ENCODE data around the gene LHFPL3. TPM values are rescaled to one million over a fixed set of nuclear protein-coding genes. Genes with fewer than 3 reads are reported as not detected.

LHFPL3 gene
- polyA plus RNA-seq, 1 donor from 2014 or later: 5.6 TPM

GRCh38 chr7:104826135-104826534, 497.7 kb downstream of the LHFPL3 start:
- Histone ChIP-seq H3F3A (ENCODE audit: insufficient read depth, low read length, poor library complexity, severe bottlenecking) (no peaks in the 10 kb centered on the region), H3K4me2 (ENCODE audit: low read length) (no peak overlapping the region), H3K27ac (ENCODE audit: low read length) (no peak overlapping the region), H2AFZ (ENCODE audit: low read depth, low read length) (no peak overlapping the region), H4K20me1 (ENCODE audit: insufficient read depth) (no peaks in the 10 kb centered on the region), H3K79me2 (replicated peaks; ENCODE audit: insufficient read depth, low read length) (no peaks in the 10 kb centered on the region), H3K36me3 (ENCODE audit: insufficient read depth, low read length) (no peaks in the 10 kb centered on the region), H3K4me3 (ENCODE audit: low read length) (no peak overlapping the region), H3K9me2 (ENCODE audit: insufficient read depth, low read length) (no peaks in the 10 kb centered on the region), H3K9me3 (ENCODE audit: low read length) (no peaks in the 10 kb centered on the region), H3K9ac (ENCODE audit: low read length) (no peak overlapping the region), H3K27me3 (ENCODE audit: insufficient read depth, low read depth, low read length) (no peaks in the 10 kb centered on the region)
- TF ChIP-seq EZH2 (IDR thresholded peaks at IDR 0.05; ENCODE audit: borderline replicate concordance, insufficient read depth, low read length, poor library complexity, severe bottlenecking) (no peak), SMC3 (conservative IDR thresholded peaks at IDR 0.05; ENCODE audit: poor library complexity) (no peak), CTCF (IDR thresholded peaks at IDR 0.05; ENCODE audit: poor library complexity, severe bottlenecking) (no peak), EP300 (conservative IDR thresholded peaks at IDR 0.05; ENCODE audit: poor library complexity, severe bottlenecking) (no peak), POLR2AphosphoS5 (IDR thresholded peaks at IDR 0.05) (no peak)
- TF ChIP-seq, protein P1, sequence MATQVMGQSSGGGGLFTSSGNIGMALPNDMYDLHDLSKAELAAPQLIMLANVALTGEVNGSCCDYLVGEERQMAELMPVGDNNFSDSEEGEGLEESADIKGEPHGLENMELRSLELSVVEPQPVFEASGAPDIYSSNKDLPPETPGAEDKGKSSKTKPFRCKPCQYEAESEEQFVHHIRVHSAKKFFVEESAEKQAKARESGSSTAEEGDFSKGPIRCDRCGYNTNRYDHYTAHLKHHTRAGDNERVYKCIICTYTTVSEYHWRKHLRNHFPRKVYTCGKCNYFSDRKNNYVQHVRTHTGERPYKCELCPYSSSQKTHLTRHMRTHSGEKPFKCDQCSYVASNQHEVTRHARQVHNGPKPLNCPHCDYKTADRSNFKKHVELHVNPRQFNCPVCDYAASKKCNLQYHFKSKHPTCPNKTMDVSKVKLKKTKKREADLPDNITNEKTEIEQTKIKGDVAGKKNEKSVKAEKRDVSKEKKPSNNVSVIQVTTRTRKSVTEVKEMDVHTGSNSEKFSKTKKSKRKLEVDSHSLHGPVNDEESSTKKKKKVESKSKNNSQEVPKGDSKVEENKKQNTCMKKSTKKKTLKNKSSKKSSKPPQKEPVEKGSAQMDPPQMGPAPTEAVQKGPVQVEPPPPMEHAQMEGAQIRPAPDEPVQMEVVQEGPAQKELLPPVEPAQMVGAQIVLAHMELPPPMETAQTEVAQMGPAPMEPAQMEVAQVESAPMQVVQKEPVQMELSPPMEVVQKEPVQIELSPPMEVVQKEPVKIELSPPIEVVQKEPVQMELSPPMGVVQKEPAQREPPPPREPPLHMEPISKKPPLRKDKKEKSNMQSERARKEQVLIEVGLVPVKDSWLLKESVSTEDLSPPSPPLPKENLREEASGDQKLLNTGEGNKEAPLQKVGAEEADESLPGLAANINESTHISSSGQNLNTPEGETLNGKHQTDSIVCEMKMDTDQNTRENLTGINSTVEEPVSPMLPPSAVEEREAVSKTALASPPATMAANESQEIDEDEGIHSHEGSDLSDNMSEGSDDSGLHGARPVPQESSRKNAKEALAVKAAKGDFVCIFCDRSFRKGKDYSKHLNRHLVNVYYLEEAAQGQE (IDR thresholded peaks at IDR 0.05; ENCODE audit: borderline replicate concordance): no peak

DNA sequence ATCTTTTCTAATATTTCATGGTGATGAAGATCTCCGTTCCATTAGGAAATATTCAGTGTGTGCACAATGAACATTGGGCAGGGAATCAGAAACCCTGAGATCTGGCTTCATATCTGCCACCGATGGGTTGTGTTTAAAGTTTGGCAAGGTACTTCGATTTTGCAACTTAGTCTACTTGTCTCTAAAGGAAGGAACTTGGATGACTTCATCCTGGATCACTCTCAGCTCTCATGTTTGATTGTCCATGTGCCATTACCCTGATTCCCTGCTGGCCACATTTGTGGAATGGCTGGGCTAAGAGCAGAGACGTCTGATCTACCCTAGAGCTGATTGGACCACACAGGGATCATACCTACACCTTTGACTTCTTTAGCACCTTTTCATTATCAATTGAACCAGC, 508.6 kb downstream of the LHFPL3 start:
- no peaks in the 10 kb centered on the region for H4K20me1 ChIP-seq (ENCODE audit: insufficient read depth)
- TF ChIP-seq SMC3 (conservative IDR thresholded peaks at IDR 0.05; ENCODE audit: poor library complexity): no peak
- no peak for TF ChIP-seq EZH2 (IDR thresholded peaks at IDR 0.05; ENCODE audit: borderline replicate concordance, insufficient read depth, low read length, poor library complexity, severe bottlenecking)
- no peak for TF ChIP-seq EP300 (conservative IDR thresholded peaks at IDR 0.05; ENCODE audit: poor library complexity, severe bottlenecking)
- no peak for TF ChIP-seq TAF1 (IDR thresholded peaks at IDR 0.05; ENCODE audit: low read depth)
- TF ChIP-seq MXI1 (conservative IDR thresholded peaks at IDR 0.05; ENCODE audit: poor library complexity, severe bottlenecking): no peak
- TF ChIP-seq CTCF (IDR thresholded peaks at IDR 0.05; ENCODE audit: poor library complexity, severe bottlenecking): no peak
- TF ChIP-seq, protein P1 (IDR thresholded peaks at IDR 0.05; ENCODE audit: borderline replicate concordance): no peak
- no peak for TF ChIP-seq RAD21 (conservative IDR thresholded peaks at IDR 0.05)
- TF ChIP-seq POLR2AphosphoS5 (IDR thresholded peaks at IDR 0.05): no peak
- H3K9me2 ChIP-seq (ENCODE audit: insufficient read depth, low read length): no peaks in the 10 kb centered on the region

More for the DNA sequence above, 508.6 kb downstream of the LHFPL3 start:
- no peaks in the 10 kb centered on the region for H3K27me3 ChIP-seq (ENCODE audit: insufficient read depth, low read depth, low read length)
- H3K36me3 ChIP-seq (ENCODE audit: insufficient read depth, low read length): no peaks in the 10 kb centered on the region
- H3K4me3 ChIP-seq (ENCODE audit: low read length): no peak overlapping the region
- no peaks in the 10 kb centered on the region for H3F3A ChIP-seq (ENCODE audit: insufficient read depth, low read length, poor library complexity, severe bottlenecking)
- H2AFZ ChIP-seq (ENCODE audit: low read depth, low read length): no peak overlapping the region
- H3K9ac ChIP-seq (ENCODE audit: low read length): no peak overlapping the region
- H3K9me3 ChIP-seq (ENCODE audit: low read length): no peaks in the 10 kb centered on the region
- no peak overlapping the region for H3K27ac ChIP-seq (ENCODE audit: low read length)
- H3K4me2 ChIP-seq (ENCODE audit: low read length): no peak overlapping the region
- H3K79me2 ChIP-seq (replicated peaks; ENCODE audit: insufficient read depth, low read length): no peaks in the 10 kb centered on the region
